VCaP (cell line): Measurements from ENCODE around the gene NCOA7.

Experiments used
- H3K27ac ChIP-seq: fragments of 450-650 bp; 2 replicates; pipeline ENCODE4 v1.5.1; 2017
- TF ChIP-seq, protein P1 (sequence below): fragments of 450-650 bp; conservative IDR thresholded peaks from 2 replicates; pipeline ENCODE4 v1.5.1; 2017; ENCODE audit warnings: mild to moderate bottlenecking, moderate library complexity

Gene NCOA7

DNA sequence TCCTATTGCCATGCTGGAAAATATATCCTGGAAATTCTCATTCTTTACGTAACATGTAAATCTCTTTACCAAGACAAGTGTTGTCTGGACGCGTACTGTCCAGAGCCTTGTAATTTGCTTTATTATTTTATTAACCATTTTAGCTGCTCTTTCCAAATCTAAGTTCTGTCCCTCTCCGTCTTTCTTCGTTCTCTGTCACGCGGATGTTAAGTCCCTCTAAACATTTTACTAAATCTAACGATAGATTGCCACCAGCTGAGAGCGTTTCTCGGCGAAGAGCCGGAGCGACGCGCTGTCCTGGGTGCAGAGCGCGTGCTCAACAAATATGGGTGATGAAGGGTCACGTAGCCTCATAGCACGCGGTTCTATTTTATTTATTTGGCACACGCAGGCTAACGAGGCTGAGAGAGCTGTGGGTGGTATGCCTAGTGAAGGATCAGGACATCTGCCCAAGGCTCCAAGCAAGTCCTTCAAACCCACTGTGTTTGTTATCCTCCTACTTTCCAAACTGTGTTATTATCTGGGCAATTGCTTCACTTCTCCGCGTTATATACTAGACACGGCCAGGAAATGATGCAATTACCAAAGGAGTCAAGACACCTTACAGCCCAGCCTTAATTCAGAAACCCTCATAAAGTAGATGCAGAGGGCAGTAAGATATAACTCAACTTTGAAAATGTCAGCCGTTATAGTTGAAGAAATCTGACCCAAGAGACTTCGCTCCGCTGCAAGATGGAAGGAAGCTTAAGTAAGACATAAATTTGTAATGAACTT, 10.0 kb upstream of the NCOA7 start:
- TF ChIP-seq, protein P1, sequence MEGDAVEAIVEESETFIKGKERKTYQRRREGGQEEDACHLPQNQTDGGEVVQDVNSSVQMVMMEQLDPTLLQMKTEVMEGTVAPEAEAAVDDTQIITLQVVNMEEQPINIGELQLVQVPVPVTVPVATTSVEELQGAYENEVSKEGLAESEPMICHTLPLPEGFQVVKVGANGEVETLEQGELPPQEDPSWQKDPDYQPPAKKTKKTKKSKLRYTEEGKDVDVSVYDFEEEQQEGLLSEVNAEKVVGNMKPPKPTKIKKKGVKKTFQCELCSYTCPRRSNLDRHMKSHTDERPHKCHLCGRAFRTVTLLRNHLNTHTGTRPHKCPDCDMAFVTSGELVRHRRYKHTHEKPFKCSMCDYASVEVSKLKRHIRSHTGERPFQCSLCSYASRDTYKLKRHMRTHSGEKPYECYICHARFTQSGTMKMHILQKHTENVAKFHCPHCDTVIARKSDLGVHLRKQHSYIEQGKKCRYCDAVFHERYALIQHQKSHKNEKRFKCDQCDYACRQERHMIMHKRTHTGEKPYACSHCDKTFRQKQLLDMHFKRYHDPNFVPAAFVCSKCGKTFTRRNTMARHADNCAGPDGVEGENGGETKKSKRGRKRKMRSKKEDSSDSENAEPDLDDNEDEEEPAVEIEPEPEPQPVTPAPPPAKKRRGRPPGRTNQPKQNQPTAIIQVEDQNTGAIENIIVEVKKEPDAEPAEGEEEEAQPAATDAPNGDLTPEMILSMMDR: no peak
- peak overlapping the region; percentile 92 for H3K27ac ChIP-seq

DNA sequence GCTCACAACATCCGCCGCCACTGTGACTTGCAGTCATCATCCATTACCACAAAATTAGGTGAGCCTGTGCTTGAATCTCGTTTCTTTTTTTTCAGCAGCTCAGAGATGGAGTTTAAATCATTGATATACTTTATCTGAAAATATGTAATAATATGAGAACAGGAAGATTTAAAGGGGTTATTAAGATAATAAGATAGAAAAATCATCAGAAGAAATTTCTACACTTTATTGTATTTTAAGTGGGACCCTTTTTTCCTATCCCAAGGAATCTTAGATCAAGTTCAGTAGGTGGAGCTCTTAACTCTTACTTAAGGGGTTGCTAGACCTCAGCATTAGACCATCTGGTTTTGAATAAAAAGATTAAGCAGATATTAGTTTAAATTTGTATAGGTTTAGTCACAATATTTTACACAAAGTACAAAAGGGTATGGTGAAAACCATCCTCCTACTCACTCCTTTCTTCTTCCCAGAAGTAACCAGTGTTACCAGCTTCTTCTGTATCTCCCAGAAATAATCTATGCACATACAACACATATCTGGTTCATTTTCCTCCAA, 9.4 kb upstream of the NCOA7 start:
- peak overlapping the region; percentile 92 for H3K27ac ChIP-seq
- TF ChIP-seq, protein P1: peak; percentile 34; the same call in 1 of the 2 replicates

DNA sequence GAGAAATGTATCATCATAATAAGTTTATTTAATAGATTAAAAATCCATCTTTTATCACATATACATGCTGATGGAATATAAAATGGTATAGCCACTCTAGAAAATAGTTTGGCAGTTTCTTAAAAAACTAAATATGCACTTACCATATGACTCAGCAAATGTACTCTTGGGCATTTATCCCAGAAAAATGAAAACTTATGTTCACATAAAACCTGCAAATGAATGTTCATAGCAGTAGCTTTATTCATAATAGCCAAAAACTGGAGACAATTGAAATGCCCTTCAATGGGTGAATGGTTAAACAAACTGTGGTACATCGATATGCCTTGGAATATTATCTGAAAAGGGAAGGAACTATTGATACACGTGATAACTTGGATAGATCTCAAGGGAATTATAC, 6.4 kb upstream of the NCOA7 start:
- H3K27ac ChIP-seq: no peak overlapping the region
- TF ChIP-seq, protein P1: no peak

DNA sequence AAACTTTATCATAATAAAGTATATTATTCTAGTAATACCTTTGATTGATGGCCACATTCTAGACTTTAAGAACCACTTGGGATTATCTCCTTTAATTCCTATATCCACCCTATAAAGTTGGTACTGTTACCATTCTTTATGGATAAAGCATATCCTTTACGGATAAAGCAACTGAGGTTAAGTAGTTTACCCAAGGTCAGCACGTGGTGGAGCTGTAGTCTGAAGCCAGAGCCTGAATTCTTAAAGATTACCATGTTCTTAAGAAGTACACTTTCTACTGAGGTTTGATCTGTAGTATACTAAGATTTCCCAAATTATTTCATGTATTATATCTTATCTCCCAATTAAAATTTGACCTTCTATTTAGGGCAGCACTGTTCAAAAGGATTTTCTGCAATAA, 3.0 kb upstream of the NCOA7 start:
- H3K27ac ChIP-seq: no peak overlapping the region

DNA sequence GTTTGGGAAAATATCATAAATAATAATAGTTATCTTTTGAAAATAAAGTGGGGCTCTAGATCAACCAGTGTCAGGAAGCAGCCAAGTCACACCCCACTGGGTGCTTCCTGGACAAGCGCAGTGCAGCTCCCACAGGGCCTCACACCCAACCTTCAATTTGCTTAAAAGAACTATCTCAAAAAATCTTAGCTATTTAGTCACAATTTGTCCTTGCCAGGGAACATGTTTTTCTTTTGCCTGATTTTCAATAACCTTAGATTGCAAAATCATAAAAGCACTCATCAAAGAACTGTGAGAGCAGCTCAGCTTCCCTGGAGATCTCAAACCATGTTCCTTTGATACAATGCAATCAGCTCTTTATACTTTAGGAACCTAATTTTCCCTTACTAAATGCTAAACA, 1.6 kb upstream of the NCOA7 start:
- TF ChIP-seq, protein P1: no peak
- H3K27ac ChIP-seq: peak overlapping the region; percentile 94

More for the DNA sequence above, 3.0 kb upstream of the NCOA7 start:
- TF ChIP-seq, protein P1: peak; percentile 31; the same call in 1 of the 2 replicates

DNA sequence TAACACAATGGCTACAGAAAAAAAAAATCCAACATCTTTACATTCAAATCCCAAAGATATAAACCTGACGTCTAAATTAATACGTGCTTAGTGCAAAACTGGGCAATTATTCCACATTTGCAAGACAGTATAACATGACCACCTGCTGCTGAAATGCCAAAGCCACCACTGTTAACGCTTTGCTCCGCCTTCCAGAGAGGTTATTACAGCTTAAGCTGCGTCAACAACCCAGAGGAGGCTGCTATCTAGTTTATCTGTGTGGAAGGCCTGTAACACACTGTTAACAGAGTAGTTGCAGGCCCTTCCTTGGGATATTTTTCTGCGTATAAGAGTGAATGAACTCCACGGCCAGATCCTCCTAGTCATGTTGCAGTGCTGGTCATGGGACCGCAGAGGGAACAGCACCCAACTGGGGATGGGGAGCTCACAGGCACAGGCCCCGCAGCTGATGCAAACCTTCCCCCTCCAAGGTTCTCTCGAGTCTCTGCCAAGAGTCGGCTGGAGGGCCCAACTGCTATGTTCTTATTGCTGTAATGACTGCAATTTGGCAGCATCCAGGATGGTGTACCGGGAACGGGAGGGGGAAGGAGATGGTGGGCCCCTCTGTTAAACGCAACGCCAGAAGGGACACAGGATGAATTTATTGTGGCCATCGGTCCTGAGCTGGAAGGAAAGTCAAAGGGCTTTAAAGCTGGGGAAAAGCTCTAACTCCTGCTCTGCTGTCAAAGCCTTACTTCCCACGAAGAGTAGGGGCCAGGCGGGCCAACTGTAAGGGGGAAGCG, 993 bp upstream of the NCOA7 start:
- TF ChIP-seq, protein P1: no peak
- peak overlapping the region; percentile 94 for H3K27ac ChIP-seq

DNA sequence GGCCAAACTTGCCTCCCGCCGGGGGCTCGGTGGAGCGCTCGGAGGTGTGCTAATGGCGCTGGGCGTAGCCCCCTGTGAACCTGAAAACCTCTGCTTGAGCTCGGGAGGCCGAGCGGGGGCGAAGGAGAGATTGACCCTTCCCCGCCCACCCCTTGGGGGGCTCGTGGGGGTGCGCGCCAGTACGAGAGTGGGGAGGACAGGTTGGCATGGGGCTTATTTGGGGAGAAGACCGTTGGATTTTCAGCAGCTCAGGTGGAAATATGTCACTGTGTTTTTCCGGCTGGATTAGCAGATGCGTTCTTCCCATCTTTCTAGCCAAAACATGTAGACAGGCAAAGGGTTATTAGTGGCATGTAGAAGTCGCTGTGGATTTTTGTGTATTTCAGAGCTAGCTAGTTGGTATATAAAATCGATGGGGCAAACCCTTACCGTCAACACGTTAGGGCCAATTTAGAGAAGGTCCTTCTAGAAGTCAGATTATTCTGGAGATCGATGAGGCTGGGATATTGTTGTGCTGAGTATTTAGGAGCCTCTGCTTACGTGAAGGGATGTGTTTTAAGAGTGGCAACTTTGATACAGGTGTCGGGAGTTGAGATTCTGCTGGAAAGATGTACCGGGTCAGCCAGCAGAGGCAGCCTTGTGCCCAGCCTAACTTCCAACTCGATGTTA, 525 bp downstream of the NCOA7 start:
- peak overlapping the region; percentile 94 for H3K27ac ChIP-seq
- TF ChIP-seq, protein P1: peak; percentile 79
